Calu3 (cell line): Measurements from ENCODE around the gene PPP3R1. TPM values are rescaled to one million over a fixed set of nuclear protein-coding genes. Genes with fewer than 3 reads are reported as not detected.

Source experiments
- BruUV-seq: library from RNA; stranded (reverse); fragments of 400-500 nt; replicated peaks from 2 replicates; lab custom pipeline; 2021; lab: Mats Ljungman, UMichigan
- CTCF ChIA-PET: fragments of 300-600 bp; sonication (Branson Sonifier 250); formaldehyde crosslinking; loops from one replicate; lab custom pipeline; 2022; ENCODE audit warnings: antibody characterized with exemption; lab: Charles Lee
- DNase-seq: peaks from one replicate; pipeline ENCODE4 v3.0.0; 2022
- H3K27ac Mint-ChIP-seq: one replicate; pipeline ENCODE4 v1.8.0; 2022; ENCODE audit warnings: mixed read lengths; ENCODE audit not compliant: unreplicated experiment
- H3K27me3 Mint-ChIP-seq: one replicate; pipeline ENCODE4 v1.8.0; 2022; ENCODE audit warnings: mixed read lengths; ENCODE audit not compliant: unreplicated experiment
- H3K36me3 Mint-ChIP-seq: one replicate; pipeline ENCODE4 v1.8.0; 2022; ENCODE audit warnings: mild to moderate bottlenecking, moderate library complexity, mixed read lengths; ENCODE audit not compliant: insufficient read depth, unreplicated experiment
- H3K4me1 Mint-ChIP-seq: one replicate; pipeline ENCODE4 v1.8.0; 2022; ENCODE audit warnings: mild to moderate bottlenecking, low read depth, mixed read lengths; ENCODE audit not compliant: unreplicated experiment
- H3K4me3 Mint-ChIP-seq: one replicate; pipeline ENCODE4 v1.8.0; 2022; ENCODE audit warnings: mild to moderate bottlenecking, low read depth, moderate library complexity, mixed read lengths; ENCODE audit not compliant: unreplicated experiment
- H3K9me3 Mint-ChIP-seq: one replicate; pipeline ENCODE4 v1.8.0; 2022; ENCODE audit warnings: low read depth, mixed read lengths; ENCODE audit not compliant: unreplicated experiment
- intact Hi-C: fragments of 100-400 bp; cut with micrococcal nuclease; formaldehyde crosslinking; loops from one replicate; pipeline ENCODE4 v1.10.0; 2022; ENCODE audit not compliant: unreplicated experiment
- total RNA-seq: library from RNA; stranded (reverse); gene quantifications from 2 replicates; pipeline ENCODE4 v1.2.3, GENCODE V29; 2022
- TF ChIP-seq, protein P1 (sequence below): fragments of 200-600 bp; IDR thresholded peaks from one replicate; pipeline ENCODE4 v1.8.0; 2022; ENCODE audit warnings: antibody characterized with exemption; ENCODE audit not compliant: unreplicated experiment

Gene PPP3R1
- total RNA-seq, 1 experiment from 2014 or later: 63.4 TPM

DNA sequence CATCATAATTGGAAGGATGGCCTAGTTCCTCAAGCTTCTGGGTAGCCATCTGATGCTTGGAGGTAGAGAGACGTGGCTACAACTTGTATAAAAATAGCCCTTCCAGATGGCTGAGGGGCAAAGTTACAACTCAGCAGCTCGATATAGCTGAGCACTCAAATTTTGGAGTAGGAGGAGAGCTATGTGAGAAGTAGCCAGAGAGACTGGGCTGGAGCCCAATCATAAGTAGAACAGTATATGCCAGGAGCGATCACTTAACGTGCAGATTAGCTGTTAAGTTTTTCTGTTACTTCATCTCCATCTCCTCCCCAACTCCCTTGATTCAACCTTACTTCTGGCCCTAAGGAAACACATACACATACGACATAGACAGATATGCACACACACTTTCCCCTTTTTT lies 38.6 kb upstream of the PPP3R1 start:
- H3K27ac Mint-ChIP-seq: no peak overlapping the region
- no peaks in the 10 kb centered on the region for H3K4me1 Mint-ChIP-seq
- CTCF ChIA-PET: interaction anchor here (1.1 kb wide), 2 partner anchors 8 to 151 kb away, joined by 3 to 8 read pairs; no protein-coding TSS in a partner anchor
- BruUV-seq: no TSS peak
- H3K27me3 Mint-ChIP-seq: peaks cover 28% of the 10 kb centered on the region
- TF ChIP-seq, protein P1, sequence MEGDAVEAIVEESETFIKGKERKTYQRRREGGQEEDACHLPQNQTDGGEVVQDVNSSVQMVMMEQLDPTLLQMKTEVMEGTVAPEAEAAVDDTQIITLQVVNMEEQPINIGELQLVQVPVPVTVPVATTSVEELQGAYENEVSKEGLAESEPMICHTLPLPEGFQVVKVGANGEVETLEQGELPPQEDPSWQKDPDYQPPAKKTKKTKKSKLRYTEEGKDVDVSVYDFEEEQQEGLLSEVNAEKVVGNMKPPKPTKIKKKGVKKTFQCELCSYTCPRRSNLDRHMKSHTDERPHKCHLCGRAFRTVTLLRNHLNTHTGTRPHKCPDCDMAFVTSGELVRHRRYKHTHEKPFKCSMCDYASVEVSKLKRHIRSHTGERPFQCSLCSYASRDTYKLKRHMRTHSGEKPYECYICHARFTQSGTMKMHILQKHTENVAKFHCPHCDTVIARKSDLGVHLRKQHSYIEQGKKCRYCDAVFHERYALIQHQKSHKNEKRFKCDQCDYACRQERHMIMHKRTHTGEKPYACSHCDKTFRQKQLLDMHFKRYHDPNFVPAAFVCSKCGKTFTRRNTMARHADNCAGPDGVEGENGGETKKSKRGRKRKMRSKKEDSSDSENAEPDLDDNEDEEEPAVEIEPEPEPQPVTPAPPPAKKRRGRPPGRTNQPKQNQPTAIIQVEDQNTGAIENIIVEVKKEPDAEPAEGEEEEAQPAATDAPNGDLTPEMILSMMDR: no peak
- no peak for DNase-seq
- no peaks in the 10 kb centered on the region for H3K9me3 Mint-ChIP-seq
- H3K36me3 Mint-ChIP-seq: no peaks in the 10 kb centered on the region
- no peak overlapping the region for H3K4me3 Mint-ChIP-seq
- intact Hi-C loops: no loop called here

DNA sequence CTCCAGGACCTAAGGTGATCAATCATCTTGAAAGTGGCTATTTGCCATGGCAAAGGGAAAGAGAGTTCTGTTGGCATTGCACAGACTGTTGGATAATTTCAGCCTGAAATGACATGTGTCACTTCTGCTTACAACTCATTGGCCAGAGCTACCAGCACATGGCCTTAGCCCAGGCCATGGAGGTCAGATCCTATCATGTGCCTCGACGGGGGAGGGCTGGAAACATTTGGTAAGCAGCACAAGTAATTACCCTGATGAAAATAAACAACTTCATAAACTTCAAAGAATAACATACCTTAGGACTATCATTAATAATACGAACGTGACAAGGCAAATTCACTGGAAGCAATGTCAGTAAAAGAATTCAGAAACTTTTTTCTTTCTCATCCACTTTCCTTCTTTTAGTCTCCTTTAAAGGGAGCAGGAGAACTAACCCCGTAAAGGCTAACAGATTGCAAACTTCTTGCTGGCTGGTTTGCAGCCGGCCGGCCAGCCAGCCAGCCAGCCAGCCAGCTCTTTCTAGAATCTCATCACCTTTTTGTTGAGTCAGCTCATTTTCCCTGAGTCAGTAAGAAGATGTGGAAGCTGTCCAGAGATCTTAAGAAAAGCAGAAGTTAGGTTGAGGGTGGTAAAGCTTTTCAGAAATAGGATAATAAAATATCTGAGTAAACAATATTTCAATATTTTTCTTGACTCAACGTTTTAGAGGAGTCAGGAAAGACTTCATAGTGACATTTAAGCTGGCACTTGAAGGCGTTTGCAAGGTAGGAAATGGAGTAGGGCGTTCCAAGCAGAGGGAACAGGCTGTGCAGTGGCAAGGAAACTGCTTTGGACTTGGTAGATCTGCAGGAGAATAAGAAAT lies 35.5 kb upstream of the PPP3R1 start:
- intact Hi-C loops: loop anchor here (10.0 kb wide), 1 partner anchor 157 kb away; no protein-coding TSS in a partner anchor
- peaks cover 57% of the 10 kb centered on the region for H3K27me3 Mint-ChIP-seq
- H3K4me1 Mint-ChIP-seq: no peaks in the 10 kb centered on the region
- H3K9me3 Mint-ChIP-seq: no peaks in the 10 kb centered on the region
- H3K36me3 Mint-ChIP-seq: no peaks in the 10 kb centered on the region
- TF ChIP-seq, protein P1: no peak
- no peak for DNase-seq
- H3K27ac Mint-ChIP-seq: no peak overlapping the region
- no TSS peak for BruUV-seq
- CTCF ChIA-PET: no interaction called here
- no peak overlapping the region for H3K4me3 Mint-ChIP-seq

DNA sequence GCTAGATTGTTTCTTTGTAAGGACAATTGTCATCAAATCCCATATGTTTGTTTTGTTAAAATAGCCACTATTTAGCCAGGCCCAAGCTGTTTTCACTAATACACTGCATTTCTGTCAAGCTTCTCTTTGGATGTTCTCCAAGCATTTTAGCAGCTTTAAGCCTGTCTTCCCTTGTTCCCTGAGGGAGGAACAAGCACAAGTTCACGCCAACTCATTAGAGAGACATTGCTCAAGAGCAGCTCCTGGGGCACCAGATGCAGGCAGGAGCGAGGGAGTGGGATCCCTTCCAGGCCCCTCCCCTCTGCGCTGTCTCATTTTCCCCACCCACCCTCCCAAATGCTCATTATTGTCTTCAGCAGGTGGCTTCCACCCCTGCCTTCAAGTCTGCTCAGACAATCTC lies 32.6 kb upstream of the PPP3R1 start:
- no peaks in the 10 kb centered on the region for H3K36me3 Mint-ChIP-seq
- TF ChIP-seq, protein P1: no peak
- H3K27me3 Mint-ChIP-seq: peaks cover 57% of the 10 kb centered on the region
- DNase-seq: no peak
- no peaks in the 10 kb centered on the region for H3K4me1 Mint-ChIP-seq
- CTCF ChIA-PET: interaction anchor here (0.6 to 1.1 kb wide), 2 partner anchors 163 to 455 kb away, joined by 3 read pairs; no protein-coding TSS in a partner anchor
- no TSS peak for BruUV-seq
- H3K9me3 Mint-ChIP-seq: no peaks in the 10 kb centered on the region
- no peak overlapping the region for H3K27ac Mint-ChIP-seq
- intact Hi-C loops: loop anchor here (10.0 kb wide), 1 partner anchor 160 kb away; no protein-coding TSS in a partner anchor
- no peak overlapping the region for H3K4me3 Mint-ChIP-seq

DNA sequence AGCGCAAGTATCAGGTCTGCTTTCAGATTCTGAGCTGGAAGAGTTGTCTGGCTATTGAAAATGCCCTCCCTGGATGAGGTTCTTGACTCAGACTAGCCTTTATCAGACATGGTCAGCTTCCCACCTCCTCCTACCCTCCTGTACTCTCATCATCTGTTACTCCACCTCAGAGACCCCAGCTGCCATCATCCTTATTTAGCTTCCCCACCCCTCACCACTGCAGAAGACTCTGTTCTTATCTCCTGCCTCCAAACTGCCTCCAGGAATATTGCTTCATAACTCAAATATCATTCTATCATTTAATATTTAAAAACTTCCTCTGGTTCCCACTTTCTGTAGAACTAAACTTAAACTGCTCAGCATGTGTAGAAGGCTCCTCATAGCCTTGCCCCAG lies 31.1 kb upstream of the PPP3R1 start:
- Mint-ChIP-seq H3K4me1 (no peaks in the 10 kb centered on the region), H3K36me3 (no peaks in the 10 kb centered on the region), H3K4me3 (no peak overlapping the region), H3K27me3 (peaks cover 50% of the 10 kb centered on the region), H3K9me3 (no peaks in the 10 kb centered on the region), H3K27ac (no peak overlapping the region)
- no TSS peak for BruUV-seq
- intact Hi-C loops: loop anchor here (10.0 kb wide), 1 partner anchor 161 kb away; no protein-coding TSS in a partner anchor
- no peak for DNase-seq
- TF ChIP-seq, protein P1: no peak
- CTCF ChIA-PET: interaction anchor here (0.6 to 1.6 kb wide), 5 partner anchors 8 to 161 kb away, joined by 4 to 11 read pairs (median 6); no protein-coding TSS in a partner anchor
